Activated CD8-positive, alpha-beta memory T cell treated with anti-CD3 and anti-CD28 coated beads, Interleukin-2, amount 50 U/mL, for 1 hour (primary cell): ENCODE data around the gene IL6R.

ENCODE experiments used
- DNase-seq: peaks from one replicate; pipeline ENCODE4 v3.0.0-alpha.2; 2020; ENCODE audit errors: extremely low read depth

Gene IL6R

GRCh38 chr1:154453574-154454352, 48.6 kb downstream of the IL6R start:
- no peak for DNase-seq

- no peak for DNase-seq
Observed at GRCh38 chr1:154454386-154455120, 49.4 kb downstream of the IL6R start.

- no peak for DNase-seq
Observed at GRCh38 chr1:154456631-154457030, 51.5 kb downstream of the IL6R start.

- no peak for DNase-seq
Observed at GRCh38 chr1:154459080-154459479, 53.9 kb downstream of the IL6R start.

- DNase-seq, result no peak
Observed at GRCh38 chr1:154460695-154461260, 55.6 kb downstream of the IL6R start.

- DNase-seq, result peak; percentile 27
Observed at GRCh38 chr1:154463512-154463990, 58.4 kb downstream of the IL6R start.

- no peak for DNase-seq
Observed at GRCh38 chr1:154465621-154466195, 60.6 kb downstream of the IL6R start.

GRCh38 chr1:154466206-154466605, 61.1 kb downstream of the IL6R start:
- no peak for DNase-seq

GRCh38 chr1:154466921-154467417, 61.8 kb downstream of the IL6R start:
- DNase-seq, result no peak

- DNase-seq, result no peak
Observed at GRCh38 chr1:154467434-154468102, 62.4 kb downstream of the IL6R start.

GRCh38 chr1:154468535-154469250, 63.5 kb downstream of the IL6R start:
- no peak for DNase-seq

- no peak for DNase-seq
Observed at GRCh38 chr1:154469844-154470560, 64.9 kb downstream of the IL6R start.

GRCh38 chr1:154471304-154471703, 66.2 kb downstream of the IL6R start:
- no peak for DNase-seq

GRCh38 chr1:154474802-154475201, 69.7 kb downstream of the IL6R start:
- no peak for DNase-seq

GRCh38 chr1:154476791-154477190, 71.6 kb downstream of the IL6R start:
- no peak for DNase-seq

- DNase-seq, result no peak
Observed at GRCh38 chr1:154478013-154478412, 72.9 kb downstream of the IL6R start.

- DNase-seq, result no peak
Observed at GRCh38 chr1:154478639-154479038, 73.5 kb downstream of the IL6R start.

GRCh38 chr1:154479764-154480421, 74.8 kb downstream of the IL6R start:
- DNase-seq, result no peak

GRCh38 chr1:154481053-154481452, 75.9 kb downstream of the IL6R start:
- no peak for DNase-seq
